Stimulated activated CD4-positive, alpha-beta T cell treated with anti-CD3 and anti-CD28 coated beads, Interleukin-1b, Interleukin-23, amount 100 ng/mL, for 4 hours (primary cell): ENCODE results near the gene VAMP3.

Experiments
- DNase-seq, 2 donors: peaks; one replicate each; pipeline ENCODE4 v3.0.0-alpha.2; 2020; ENCODE audit warnings: low read depth in 2 of 2

VAMP3 gene

GRCh38 chr1:7813677-7814373 is 42.7 kb downstream of the VAMP3 start:
- DNase-seq = no peak

GRCh38 chr1:7821282-7821681 is 50.2 kb downstream of the VAMP3 start:
- no peak for DNase-seq

- no peak for DNase-seq
These were observed 53.6 kb downstream of the VAMP3 start for GRCh38 chr1:7824701-7825100.

- DNase-seq = no peak
These were observed 55.3 kb downstream of the VAMP3 start for GRCh38 chr1:7826363-7826762.

- DNase-seq = peak; percentile 5 to 23
These were observed 56.2 kb downstream of the VAMP3 start for GRCh38 chr1:7827126-7827955.
